Vagina (tissue), 2 donors: ENCODE measurements around the gene MTHFSD. TPM values are rescaled to one million over a fixed set of nuclear protein-coding genes. Genes with fewer than 3 reads are reported as not detected.

Experiments used
- DNase-seq, 2 donors: peaks; one replicate each; pipeline ENCODE4 v3.0.0-alpha.2; 2017; ENCODE audit errors: extremely low spot score in 2 of 2
- H3K27ac ChIP-seq: fragments of 200-600 bp; sonication (generic); one replicate; pipeline ENCODE4 v1.5.1; 2019
- H3K27me3 ChIP-seq: fragments of 200-600 bp; sonication (generic); one replicate; pipeline ENCODE4 v1.5.1; 2019
- H3K36me3 ChIP-seq, 2 donors: fragments of 200-600 bp; sonication (generic); one replicate each; pipeline ENCODE4 v1.5.1; 2017 to 2019
- H3K4me1 ChIP-seq: fragments of 200-600 bp; sonication (generic); one replicate; pipeline ENCODE4 v1.5.1; 2019
- H3K4me3 ChIP-seq, 2 donors: fragments of 200-600 bp; sonication (generic); 1 replicate in 1 of 2; 2 replicates in 1 of 2; pipeline ENCODE4 v1.5.1; 2016 to 2019
- H3K9me3 ChIP-seq: fragments of 200-600 bp; sonication (generic); one replicate; pipeline ENCODE4 v1.5.1; 2019
- POLR2A ChIP-seq, 2 donors: fragments of 450-650 bp; IDR thresholded peaks; one replicate each; pipeline ENCODE4 v1.6.1; 2017; ENCODE audit warnings: antibody characterized with exemption in 2 of 2, mild to moderate bottlenecking in 2 of 2, moderate library complexity in 2 of 2
- POLR2AphosphoS5 ChIP-seq, 2 donors: sonication (generic); formaldehyde crosslinking; IDR thresholded peaks; one replicate each; pipeline ENCODE4 v1.9.0; 2017; ENCODE audit warnings: antibody characterized with exemption in 2 of 2, mild to moderate bottlenecking in 2 of 2, low read depth in 1 of 2; ENCODE audit not compliant: insufficient read depth in 1 of 2
- intact Hi-C: fragments of 100-400 bp; cut with DNase I; formaldehyde crosslinking; loops from one replicate; pipeline ENCODE4 v1.15.1; 2023
- total RNA-seq: library from RNA; depleted of rRNA; stranded (reverse); fragments of >200 nt; gene quantifications from one replicate; pipeline ENCODE4 v1.2.3, GENCODE V29; 2016
- TF ChIP-seq, protein P1 (sequence below), 3 experiments: fragments of 450-650 bp in 2 of 3; fragments of 200-600 bp in 1 of 3; sonication (generic) in 1 of 3; IDR thresholded peaks; one replicate each; pipeline ENCODE4 v1.5.1; 2017 to 2019; ENCODE audit warnings: antibody characterized with exemption in 3 of 3, mild to moderate bottlenecking in 2 of 3, moderate library complexity in 2 of 3

MTHFSD gene
- total RNA-seq, 1 donor from 2014 or later: 20.4 TPM

- Histone ChIP-seq H3K27ac (no peak overlapping the region), H3K36me3 (no peaks in the 10 kb centered on the region), H3K4me3 (no peak overlapping the region), H3K27me3 (peaks cover 18% of the 10 kb centered on the region), H3K4me1 (peaks cover 30% of the 10 kb centered on the region), H3K9me3 (no peaks in the 10 kb centered on the region)
- intact Hi-C loops: no loop called here
- no peak for DNase-seq
- TF ChIP-seq, protein P1, sequence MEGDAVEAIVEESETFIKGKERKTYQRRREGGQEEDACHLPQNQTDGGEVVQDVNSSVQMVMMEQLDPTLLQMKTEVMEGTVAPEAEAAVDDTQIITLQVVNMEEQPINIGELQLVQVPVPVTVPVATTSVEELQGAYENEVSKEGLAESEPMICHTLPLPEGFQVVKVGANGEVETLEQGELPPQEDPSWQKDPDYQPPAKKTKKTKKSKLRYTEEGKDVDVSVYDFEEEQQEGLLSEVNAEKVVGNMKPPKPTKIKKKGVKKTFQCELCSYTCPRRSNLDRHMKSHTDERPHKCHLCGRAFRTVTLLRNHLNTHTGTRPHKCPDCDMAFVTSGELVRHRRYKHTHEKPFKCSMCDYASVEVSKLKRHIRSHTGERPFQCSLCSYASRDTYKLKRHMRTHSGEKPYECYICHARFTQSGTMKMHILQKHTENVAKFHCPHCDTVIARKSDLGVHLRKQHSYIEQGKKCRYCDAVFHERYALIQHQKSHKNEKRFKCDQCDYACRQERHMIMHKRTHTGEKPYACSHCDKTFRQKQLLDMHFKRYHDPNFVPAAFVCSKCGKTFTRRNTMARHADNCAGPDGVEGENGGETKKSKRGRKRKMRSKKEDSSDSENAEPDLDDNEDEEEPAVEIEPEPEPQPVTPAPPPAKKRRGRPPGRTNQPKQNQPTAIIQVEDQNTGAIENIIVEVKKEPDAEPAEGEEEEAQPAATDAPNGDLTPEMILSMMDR (IDR thresholded peaks at IDR 0.05): no peak
- TF ChIP-seq POLR2AphosphoS5 (IDR thresholded peaks at IDR 0.05; ENCODE audit: insufficient read depth in 1 of 2, low read depth in 1 of 2) (no peak), POLR2A (IDR thresholded peaks at IDR 0.05) (no peak)
Observed at GRCh38 chr16:86494039-86494564, 60.9 kb downstream of the MTHFSD start.

DNA sequence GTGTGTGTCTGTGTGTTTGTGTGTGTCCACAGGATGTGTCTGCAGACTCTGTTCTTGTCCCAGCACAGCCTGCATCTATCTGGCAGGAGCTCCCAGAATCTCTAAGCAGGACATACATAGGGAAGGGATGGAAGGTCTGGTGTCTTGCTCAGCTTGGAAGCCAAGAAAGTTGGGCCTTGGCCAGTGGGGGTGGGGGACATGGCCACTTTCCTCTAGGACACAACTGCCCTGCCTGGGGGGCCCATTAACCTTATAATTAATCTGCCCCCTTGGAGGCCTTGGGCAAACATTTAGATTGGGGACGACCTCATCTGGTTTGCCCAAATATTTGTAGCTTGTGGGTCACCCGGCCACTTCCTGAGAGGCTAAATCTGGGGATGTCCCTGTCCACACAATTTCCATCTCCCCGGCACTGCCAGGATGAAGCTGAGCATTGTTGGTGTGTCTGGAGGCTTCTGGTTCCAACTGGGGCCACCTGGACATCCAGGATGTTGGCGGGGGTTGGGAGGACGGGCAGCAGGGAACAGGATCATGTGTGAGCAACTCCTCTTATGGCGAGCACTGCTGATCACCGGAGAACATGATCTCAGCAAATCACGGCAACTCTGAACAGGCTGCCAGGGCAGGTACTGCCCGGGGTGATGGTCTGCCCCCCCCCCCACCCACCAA is 61.9 kb downstream of the MTHFSD start:
- DNase-seq: no peak
- no peak overlapping the region for H3K4me3 ChIP-seq
- no peak for TF ChIP-seq POLR2A (IDR thresholded peaks at IDR 0.05)
- TF ChIP-seq, protein P1 (IDR thresholded peaks at IDR 0.05): no peak
- TF ChIP-seq POLR2AphosphoS5 (IDR thresholded peaks at IDR 0.05; ENCODE audit: insufficient read depth in 1 of 2, low read depth in 1 of 2): no peak
- no peak overlapping the region for H3K27ac ChIP-seq
- no peaks in the 10 kb centered on the region for H3K9me3 ChIP-seq
- H3K36me3 ChIP-seq: no peaks in the 10 kb centered on the region
- intact Hi-C loops: no loop called here
- peaks cover 20% of the 10 kb centered on the region for H3K4me1 ChIP-seq
- H3K27me3 ChIP-seq: peaks cover 10% of the 10 kb centered on the region

- TF ChIP-seq POLR2AphosphoS5 (IDR thresholded peaks at IDR 0.05; ENCODE audit: insufficient read depth in 1 of 2, low read depth in 1 of 2) (no peak), POLR2A (IDR thresholded peaks at IDR 0.05) (no peak)
- TF ChIP-seq, protein P1 (IDR thresholded peaks at IDR 0.05): no peak
Observed at GRCh38 chr16:86492267-86492960, 62.6 kb downstream of the MTHFSD start.

DNA sequence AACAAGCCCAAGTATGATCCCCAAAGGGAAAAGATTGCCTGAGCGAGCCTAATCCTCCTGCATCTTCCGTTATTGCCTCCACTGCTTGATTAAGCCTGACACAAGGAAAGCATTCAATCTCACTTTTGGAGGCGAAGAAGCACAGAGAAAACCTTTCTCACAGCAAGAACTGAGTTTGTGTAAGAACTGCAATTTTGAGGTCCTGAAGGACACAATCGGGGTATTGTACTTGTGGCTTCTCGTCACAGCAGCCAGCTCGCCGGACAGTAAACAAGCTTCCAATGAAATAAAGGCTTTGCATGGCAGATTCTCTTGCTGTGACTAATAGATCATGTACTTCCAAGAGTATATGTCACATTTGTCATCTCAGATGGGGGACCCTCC is 63.4 kb downstream of the MTHFSD start:
- H3K4me3 ChIP-seq: no peak overlapping the region
- TF ChIP-seq, protein P1 (IDR thresholded peaks at IDR 0.05): no peak
- TF ChIP-seq POLR2AphosphoS5 (IDR thresholded peaks at IDR 0.05; ENCODE audit: insufficient read depth in 1 of 2, low read depth in 1 of 2) (no peak), POLR2A (IDR thresholded peaks at IDR 0.05) (no peak)
- intact Hi-C loops: no loop called here
- DNase-seq: no peak
- no peaks in the 10 kb centered on the region for H3K27me3 ChIP-seq
- no peaks in the 10 kb centered on the region for H3K9me3 ChIP-seq
- no peak overlapping the region for H3K27ac ChIP-seq
- H3K36me3 ChIP-seq: no peaks in the 10 kb centered on the region
- peaks cover 5% of the 10 kb centered on the region for H3K4me1 ChIP-seq

More at GRCh38 chr16:86492267-86492960, 62.6 kb downstream of the MTHFSD start:
- peaks cover 3% of the 10 kb centered on the region for H3K27me3 ChIP-seq
- no peaks in the 10 kb centered on the region for H3K9me3 ChIP-seq
- DNase-seq: no peak
- intact Hi-C loops: no loop called here
- peaks cover 13% of the 10 kb centered on the region for H3K4me1 ChIP-seq
- H3K27ac ChIP-seq: no peak overlapping the region
- no peaks in the 10 kb centered on the region for H3K36me3 ChIP-seq
- H3K4me3 ChIP-seq: no peak overlapping the region
